Kidney epithelial cell (primary cell): ENCODE measurements around the gene TUBB3. TPM values are rescaled to one million over a fixed set of nuclear protein-coding genes. Genes with fewer than 3 reads are reported as not detected.

ENCODE experiments used
- DNase-seq: peaks from one replicate; pipeline ENCODE4 v3.0.0-alpha.2; 2010; ENCODE audit warnings: low read depth
- H3K27me3 ChIP-seq: 2 replicates; pipeline ENCODE4 v1.6.0; 2011; ENCODE audit warnings: low read length; ENCODE audit not compliant: control insufficient read depth, insufficient read depth
- H3K36me3 ChIP-seq: 2 replicates; pipeline ENCODE4 v1.5.1; 2011; ENCODE audit warnings: low read length; ENCODE audit not compliant: control insufficient read depth, insufficient read depth
- H3K4me3 ChIP-seq: 2 replicates; pipeline ENCODE4 v1.5.1; 2011; ENCODE audit warnings: low read depth, mild to moderate bottlenecking, control low read depth, low read length
- CTCF ChIP-seq: IDR thresholded peaks from 2 replicates; pipeline ENCODE4 v1.5.1; 2011; ENCODE audit warnings: mild to moderate bottlenecking, moderate library complexity, low read length, control low read depth, inconsistent platforms; ENCODE audit not compliant: insufficient read depth, poor library complexity, severe bottlenecking
- total RNA-seq: library from RNA; depleted of rRNA; stranded (reverse); fragments of >200 nt; gene quantifications from 2 replicates; pipeline ENCODE4 v1.2.3, GENCODE V29; 2015

The TUBB3 gene
- total RNA-seq, 1 donor from 2014 or later: 599 TPM

- H3K27me3 ChIP-seq: no peaks in the 10 kb centered on the region
- TF ChIP-seq CTCF: no peak
- DNase-seq: no peak
- H3K36me3 ChIP-seq: peaks cover 3% of the 10 kb centered on the region
- no peak overlapping the region for H3K4me3 ChIP-seq
Observed at GRCh38 chr16:89892055-89892630, 31.0 kb upstream of the TUBB3 start.

- no peak for DNase-seq
- no peaks in the 10 kb centered on the region for H3K27me3 ChIP-seq
- H3K36me3 ChIP-seq: peaks cover 3% of the 10 kb centered on the region
- no peak for TF ChIP-seq CTCF
- H3K4me3 ChIP-seq: no peak overlapping the region
Observed at GRCh38 chr16:89892635-89893034, 30.5 kb upstream of the TUBB3 start.

- no peak for TF ChIP-seq CTCF
- peaks cover 2% of the 10 kb centered on the region for H3K36me3 ChIP-seq
- H3K27me3 ChIP-seq: no peaks in the 10 kb centered on the region
- DNase-seq: no peak
- no peak overlapping the region for H3K4me3 ChIP-seq
Observed at GRCh38 chr16:89893642-89894548, 29.2 kb upstream of the TUBB3 start.

GRCh38 chr16:89895482-89896250, 27.5 kb upstream of the TUBB3 start:
- Histone ChIP-seq H3K36me3 (peaks cover 1% of the 10 kb centered on the region), H3K27me3 (no peaks in the 10 kb centered on the region), H3K4me3 (no peak overlapping the region)
- DNase-seq: no peak
- TF ChIP-seq CTCF: no peak

- TF ChIP-seq CTCF: no peak
- Histone ChIP-seq H3K4me3 (no peak overlapping the region), H3K27me3 (no peaks in the 10 kb centered on the region), H3K36me3 (peaks cover 1% of the 10 kb centered on the region)
- no peak for DNase-seq
Observed at GRCh38 chr16:89897204-89897603, 25.9 kb upstream of the TUBB3 start.
